ENCODE data around the gene COX18.

Gene COX18

GRCh38 chr4:73051625-73052024 lies 17.9 kb downstream of the COX18 start:
- DNase-seq: no peak

- DNase-seq: no peak
Measured at GRCh38 chr4:73045879-73046278, 23.6 kb downstream of the COX18 start.

- DNase-seq: no peak
Measured at GRCh38 chr4:73037057-73037456, 32.5 kb downstream of the COX18 start.

- no peak for DNase-seq
Measured at GRCh38 chr4:73036123-73036522, 33.4 kb downstream of the COX18 start.

GRCh38 chr4:73034896-73035295 lies 34.6 kb downstream of the COX18 start:
- DNase-seq: no peak

GRCh38 chr4:73028621-73029020 lies 40.9 kb downstream of the COX18 start:
- no peak for DNase-seq

GRCh38 chr4:73021634-73022033 lies 47.9 kb downstream of the COX18 start:
- no peak for DNase-seq

- no peak for DNase-seq
Measured at GRCh38 chr4:73019462-73020047, 50.0 kb downstream of the COX18 start.

GRCh38 chr4:73018595-73018994 lies 50.9 kb downstream of the COX18 start:
- no peak for DNase-seq

- no peak for DNase-seq
Measured at GRCh38 chr4:73013310-73013709, 56.2 kb downstream of the COX18 start.

- no peak for DNase-seq
Measured at GRCh38 chr4:73012673-73013072, 56.8 kb downstream of the COX18 start.

- no peak for DNase-seq
Measured at GRCh38 chr4:73011629-73011985, 57.9 kb downstream of the COX18 start.

- no peak for DNase-seq
Measured at GRCh38 chr4:73010789-73011628, 58.5 kb downstream of the COX18 start.

GRCh38 chr4:73007526-73008100 lies 61.9 kb downstream of the COX18 start:
- no peak for DNase-seq

GRCh38 chr4:73006286-73006990 lies 63.1 kb downstream of the COX18 start:
- DNase-seq: no peak

- DNase-seq: no peak
Measured at GRCh38 chr4:73005514-73005913, 64.0 kb downstream of the COX18 start.

Measured in GOT3 (cell line).